Fibroblast of villous mesenchyme (primary cell): ENCODE results near the gene RGS7. TPM values are rescaled to one million over a fixed set of nuclear protein-coding genes. Genes with fewer than 3 reads are reported as not detected.

Source experiments
- DNase-seq: peaks from one replicate; pipeline ENCODE4 v3.0.0-alpha.2; 2010; ENCODE audit warnings: low read depth
- H3K4me3 ChIP-seq: 2 replicates; pipeline ENCODE4 v1.5.1; 2011; ENCODE audit warnings: low read depth, mild to moderate bottlenecking, low read length
- CTCF ChIP-seq: IDR thresholded peaks from 2 replicates; pipeline ENCODE4 v1.5.1; 2012; ENCODE audit warnings: low read depth, mild to moderate bottlenecking, low read length; ENCODE audit not compliant: insufficient read depth
- total RNA-seq: library from RNA; depleted of rRNA; stranded (reverse); fragments of >200 nt; gene quantifications from 2 replicates; pipeline ENCODE4 v1.2.3, GENCODE V29; 2012

Gene RGS7
- total RNA-seq, 1 donor: 0.43 TPM

- H3K4me3 ChIP-seq: no peak overlapping the region
- no peak for DNase-seq
- no peak for TF ChIP-seq CTCF
Observed at GRCh38 chr1:241389400-241389799, 32.4 kb upstream of the RGS7 start.

- no peak for TF ChIP-seq CTCF
- no peak for DNase-seq
- H3K4me3 ChIP-seq: no peak overlapping the region
Observed at GRCh38 chr1:241387216-241387615, 30.2 kb upstream of the RGS7 start.

GRCh38 chr1:241376701-241377100 lies 19.7 kb upstream of the RGS7 start:
- TF ChIP-seq CTCF: no peak
- DNase-seq: no peak
- H3K4me3 ChIP-seq: no peak overlapping the region

GRCh38 chr1:241375886-241376285 lies 18.9 kb upstream of the RGS7 start:
- DNase-seq: no peak
- no peak overlapping the region for H3K4me3 ChIP-seq
- TF ChIP-seq CTCF: no peak

- no peak overlapping the region for H3K4me3 ChIP-seq
- TF ChIP-seq CTCF: no peak
- DNase-seq: no peak
Observed at GRCh38 chr1:241366196-241366595, 9.2 kb upstream of the RGS7 start.

GRCh38 chr1:241362350-241362749 lies 5.3 kb upstream of the RGS7 start:
- no peak for TF ChIP-seq CTCF
- DNase-seq: no peak
- H3K4me3 ChIP-seq: no peak overlapping the region
